ENCODE data around the gene CDK19. TPM values are rescaled to one million over a fixed set of nuclear protein-coding genes. Genes with fewer than 3 reads are reported as not detected.

CDK19 gene
- polyA plus RNA-seq, 1 donor (not counting 4 experiments of a cell fraction or from before 2014, with no cell fraction given): 6.4 TPM

DNA sequence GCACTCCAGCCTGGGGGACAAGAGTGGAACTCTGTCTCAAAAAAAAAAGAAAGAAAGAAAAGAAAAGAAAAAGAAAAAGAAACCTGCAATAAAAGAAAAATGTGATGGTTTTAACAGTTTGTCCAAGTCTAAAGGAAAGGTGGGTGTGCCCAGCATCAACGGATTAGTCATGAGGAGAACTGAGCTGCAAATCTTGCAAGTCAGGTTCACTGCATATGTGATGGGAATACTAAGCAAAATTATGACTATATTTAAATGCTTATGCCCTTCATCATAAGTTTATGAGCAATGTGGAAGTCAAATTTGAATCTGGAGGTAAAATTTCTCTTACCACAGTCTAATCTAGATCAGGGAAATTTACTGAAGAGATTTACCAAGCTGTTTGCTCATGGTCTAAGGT lies 13.1 kb upstream of the CDK19 start:
- FAIRE-seq (no peak), DNase-seq (ENCODE audit: low read depth, low spot score) (no peak)
- dilution Hi-C loops (cut with MboI; ENCODE audit: extremely low pct_ligation_motif_present, low sequenced_read_pairs): no loop called here
- no peaks in the 10 kb centered on the region for H3K79me2 ChIP-seq (ENCODE audit: control insufficient read depth, insufficient read depth, low read length)
- H2AFZ ChIP-seq (ENCODE audit: control insufficient read depth, low read length): no peak overlapping the region
- no peaks in the 10 kb centered on the region for H4K20me1 ChIP-seq (ENCODE audit: control insufficient read depth, extremely low read depth, insufficient read depth, low read length)
- H3K9me1 ChIP-seq (ENCODE audit: control insufficient read depth, extremely low read depth, insufficient read depth, low read length): no peaks in the 10 kb centered on the region
- TF ChIP-seq CTCF (optimal IDR thresholded peaks at IDR 0.05 in 1 of 3, IDR thresholded peaks at IDR 0.05 in 1 of 3, conservative IDR thresholded peaks at IDR 0.05 in 1 of 3; ENCODE audit: extremely low read depth in 1 of 3, insufficient read depth in 2 of 3, low read length in 3 of 3): no peak
- no peak for TF ChIP-seq EZH2 (IDR thresholded peaks at IDR 0.05; ENCODE audit: low read length)
- no peak overlapping the region for H3K4me3 ChIP-seq (ENCODE audit: control insufficient read depth in 2 of 3, extremely low read depth in 1 of 3, insufficient read depth in 2 of 3, low read depth in 1 of 3, low read length in 3 of 3)
- no peak overlapping the region for H3K4me2 ChIP-seq (ENCODE audit: control insufficient read depth, extremely low read depth, insufficient read depth, low read depth, low read length)
- no peaks in the 10 kb centered on the region for H3K9me3 ChIP-seq (ENCODE audit: control insufficient read depth, low read depth, low read length)
- no peaks in the 10 kb centered on the region for H3K27me3 ChIP-seq (ENCODE audit: control insufficient read depth, extremely low read depth, insufficient read depth, low read length)
- no peak overlapping the region for H3K9ac ChIP-seq (ENCODE audit: control insufficient read depth, extremely low read depth, insufficient read depth, low read length)
- peaks cover 4% of the 10 kb centered on the region for H3K4me1 ChIP-seq (ENCODE audit: control insufficient read depth, extremely low read depth, insufficient read depth, low read length)
- H3K36me3 ChIP-seq (ENCODE audit: control insufficient read depth in 2 of 2, extremely low read depth in 1 of 2, insufficient read depth in 2 of 2, low read length in 2 of 2): no peaks in the 10 kb centered on the region
- H3K27ac ChIP-seq (ENCODE audit: control insufficient read depth, insufficient read depth, low read length): no peak overlapping the region

GRCh38 chr6:110826236-110827129 lies 11.2 kb upstream of the CDK19 start:
- no peak overlapping the region for H3K9ac ChIP-seq (ENCODE audit: control insufficient read depth, extremely low read depth, insufficient read depth, low read length)
- H3K9me1 ChIP-seq (ENCODE audit: control insufficient read depth, extremely low read depth, insufficient read depth, low read length): no peaks in the 10 kb centered on the region
- peaks cover 4% of the 10 kb centered on the region for H3K4me1 ChIP-seq (ENCODE audit: control insufficient read depth, extremely low read depth, insufficient read depth, low read length)
- no peak overlapping the region for H2AFZ ChIP-seq (ENCODE audit: control insufficient read depth, low read length)
- H3K27me3 ChIP-seq (ENCODE audit: control insufficient read depth, extremely low read depth, insufficient read depth, low read length): no peaks in the 10 kb centered on the region
- DNase-seq (ENCODE audit: low read depth, low spot score) (no peak), FAIRE-seq (no peak)
- no peak overlapping the region for H3K4me2 ChIP-seq (ENCODE audit: control insufficient read depth, extremely low read depth, insufficient read depth, low read depth, low read length)
- no peaks in the 10 kb centered on the region for H3K36me3 ChIP-seq (ENCODE audit: control insufficient read depth in 2 of 2, extremely low read depth in 1 of 2, insufficient read depth in 2 of 2, low read length in 2 of 2)
- TF ChIP-seq CTCF (optimal IDR thresholded peaks at IDR 0.05 in 1 of 3, IDR thresholded peaks at IDR 0.05 in 1 of 3, conservative IDR thresholded peaks at IDR 0.05 in 1 of 3; ENCODE audit: extremely low read depth in 1 of 3, insufficient read depth in 2 of 3, low read length in 3 of 3): no peak
- no peak for TF ChIP-seq EZH2 (IDR thresholded peaks at IDR 0.05; ENCODE audit: low read length)
- no peak overlapping the region for H3K27ac ChIP-seq (ENCODE audit: control insufficient read depth, insufficient read depth, low read length)
- no peaks in the 10 kb centered on the region for H4K20me1 ChIP-seq (ENCODE audit: control insufficient read depth, extremely low read depth, insufficient read depth, low read length)
- H3K9me3 ChIP-seq (ENCODE audit: control insufficient read depth, low read depth, low read length): no peaks in the 10 kb centered on the region
- dilution Hi-C loops (cut with MboI; ENCODE audit: extremely low pct_ligation_motif_present, low sequenced_read_pairs): no loop called here
- H3K4me3 ChIP-seq (ENCODE audit: control insufficient read depth in 2 of 3, extremely low read depth in 1 of 3, insufficient read depth in 2 of 3, low read depth in 1 of 3, low read length in 3 of 3): no peak overlapping the region
- H3K79me2 ChIP-seq (ENCODE audit: control insufficient read depth, insufficient read depth, low read length): no peaks in the 10 kb centered on the region
